ENCODE measurements around the gene NFYC.

The NFYC gene

DNA sequence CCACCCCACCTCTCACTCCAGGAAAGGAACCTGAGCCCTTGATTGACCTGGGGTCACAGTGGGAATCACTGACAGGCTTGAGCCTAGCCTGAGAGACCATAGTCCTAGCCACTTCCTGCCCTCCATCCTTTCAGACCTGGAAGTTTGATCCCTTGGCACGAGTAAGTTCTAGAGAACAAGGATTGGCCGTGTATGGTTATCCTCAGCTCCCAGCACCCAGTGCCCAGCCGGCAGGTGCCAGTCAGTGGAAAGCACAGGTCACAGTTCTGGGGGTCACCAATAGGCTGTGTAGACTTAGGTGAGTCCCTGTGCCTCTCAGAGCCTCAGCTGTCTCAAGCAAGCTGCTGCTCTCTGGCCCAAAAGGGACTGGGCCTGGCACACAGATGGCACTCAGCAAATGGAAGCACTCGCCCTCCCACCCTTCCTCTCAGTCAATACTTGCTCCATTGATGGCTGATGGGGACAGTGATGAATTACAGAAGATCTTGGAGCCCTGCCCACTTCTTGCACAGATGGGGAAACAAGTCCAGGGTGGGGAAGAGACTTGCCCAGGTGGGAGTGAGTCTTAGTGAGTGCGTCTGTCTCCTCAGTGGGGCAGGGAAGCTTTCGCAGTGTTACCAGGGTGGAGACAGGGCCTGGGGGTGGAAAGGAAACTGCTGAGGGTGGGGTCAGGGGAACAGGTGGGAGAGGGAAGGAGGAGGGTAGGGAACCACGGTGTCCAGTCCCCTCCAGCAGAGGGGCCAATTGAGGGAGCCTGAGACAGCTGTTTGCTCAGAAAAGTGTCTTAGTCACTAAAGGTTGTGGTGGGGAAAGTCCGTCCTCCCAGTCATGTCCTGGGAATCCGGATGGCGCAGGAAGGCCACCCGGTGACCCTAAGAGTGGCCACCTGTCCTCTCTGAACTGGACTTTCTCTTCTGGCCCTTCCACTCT is 89.4 kb downstream of the NFYC start:
- ChIA-PET CTCF (interaction anchor here (0.8 to 2.2 kb wide), 5 partner anchors 9 to 168 kb away, joined by 3 to 10 read pairs (median 3); no protein-coding TSS in a partner anchor), POLR2A (no interaction called here)
- no peak for DNase-seq (ENCODE audit: extremely low spot score)
- TF ChIP-seq, protein P1, sequence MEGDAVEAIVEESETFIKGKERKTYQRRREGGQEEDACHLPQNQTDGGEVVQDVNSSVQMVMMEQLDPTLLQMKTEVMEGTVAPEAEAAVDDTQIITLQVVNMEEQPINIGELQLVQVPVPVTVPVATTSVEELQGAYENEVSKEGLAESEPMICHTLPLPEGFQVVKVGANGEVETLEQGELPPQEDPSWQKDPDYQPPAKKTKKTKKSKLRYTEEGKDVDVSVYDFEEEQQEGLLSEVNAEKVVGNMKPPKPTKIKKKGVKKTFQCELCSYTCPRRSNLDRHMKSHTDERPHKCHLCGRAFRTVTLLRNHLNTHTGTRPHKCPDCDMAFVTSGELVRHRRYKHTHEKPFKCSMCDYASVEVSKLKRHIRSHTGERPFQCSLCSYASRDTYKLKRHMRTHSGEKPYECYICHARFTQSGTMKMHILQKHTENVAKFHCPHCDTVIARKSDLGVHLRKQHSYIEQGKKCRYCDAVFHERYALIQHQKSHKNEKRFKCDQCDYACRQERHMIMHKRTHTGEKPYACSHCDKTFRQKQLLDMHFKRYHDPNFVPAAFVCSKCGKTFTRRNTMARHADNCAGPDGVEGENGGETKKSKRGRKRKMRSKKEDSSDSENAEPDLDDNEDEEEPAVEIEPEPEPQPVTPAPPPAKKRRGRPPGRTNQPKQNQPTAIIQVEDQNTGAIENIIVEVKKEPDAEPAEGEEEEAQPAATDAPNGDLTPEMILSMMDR (IDR thresholded peaks at IDR 0.05; ENCODE audit: control extremely low read depth, extremely low read depth, low read depth, missing control alignments), result no peak

DNA sequence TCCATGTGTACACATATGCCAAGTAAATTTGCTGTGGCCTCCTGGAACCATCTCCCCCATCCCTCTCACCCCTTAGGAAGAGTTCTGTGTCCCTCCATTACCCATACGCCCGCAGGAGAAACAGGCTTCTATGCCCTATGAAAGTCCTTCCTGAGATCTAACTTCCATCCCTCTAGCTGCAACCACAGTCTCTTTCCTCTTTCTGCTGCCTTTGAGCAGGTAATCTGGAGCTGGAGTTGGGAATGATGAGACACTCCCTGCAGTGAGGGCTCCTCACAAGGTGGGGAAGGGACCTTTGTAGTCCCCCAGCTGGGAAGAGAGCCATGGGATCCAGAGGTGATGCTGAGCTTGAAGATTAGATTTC is 90.1 kb downstream of the NFYC start:
- CTCF ChIA-PET, result interaction anchor here (1.4 to 2.2 kb wide), 4 partner anchors 8 to 14 kb away, joined by 3 to 19 read pairs (median 6); no protein-coding TSS in a partner anchor
- POLR2A ChIA-PET, result no interaction called here
- TF ChIP-seq, protein P1 (IDR thresholded peaks at IDR 0.05; ENCODE audit: control extremely low read depth, extremely low read depth, low read depth, missing control alignments), result no peak
- no peak for DNase-seq (ENCODE audit: extremely low spot score)

DNA sequence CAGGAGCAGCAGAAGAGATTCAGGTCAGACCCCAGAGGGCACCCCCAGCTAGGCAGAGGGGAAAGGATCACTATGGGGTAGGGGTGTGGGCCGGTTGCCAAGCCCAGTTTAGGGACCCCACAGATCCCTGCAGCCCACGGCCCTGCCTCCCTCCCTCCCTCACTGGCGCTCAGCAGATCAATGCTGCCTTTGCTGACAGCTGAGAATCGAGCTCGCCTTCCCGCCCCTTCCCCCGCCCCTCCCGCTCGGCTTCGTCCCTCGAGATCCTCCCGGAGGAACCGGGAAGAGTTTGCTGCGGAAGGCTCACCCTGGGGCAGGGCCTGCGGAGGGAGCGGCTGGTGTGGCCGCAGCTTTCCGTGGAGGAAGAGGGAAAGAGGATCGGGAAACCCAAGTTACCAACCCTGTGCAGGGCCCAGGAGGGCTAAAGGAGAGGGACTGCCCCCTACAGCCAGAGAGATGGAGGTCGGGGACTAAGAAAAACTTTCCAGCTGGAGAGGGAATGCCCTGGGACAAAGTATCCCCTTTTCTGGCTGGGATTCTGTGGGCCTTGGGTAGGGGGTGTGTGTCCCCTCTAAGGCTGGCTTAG is 91.0 kb downstream of the NFYC start:
- ChIA-PET CTCF (interaction anchor here (0.9 to 2.2 kb wide), 6 partner anchors 8 to 170 kb away, joined by 3 to 19 read pairs (median 6); no protein-coding TSS in a partner anchor), POLR2A (no interaction called here)
- TF ChIP-seq, protein P1 (IDR thresholded peaks at IDR 0.05; ENCODE audit: control extremely low read depth, extremely low read depth, low read depth, missing control alignments), result no peak
- no peak for DNase-seq (ENCODE audit: extremely low spot score)

DNA sequence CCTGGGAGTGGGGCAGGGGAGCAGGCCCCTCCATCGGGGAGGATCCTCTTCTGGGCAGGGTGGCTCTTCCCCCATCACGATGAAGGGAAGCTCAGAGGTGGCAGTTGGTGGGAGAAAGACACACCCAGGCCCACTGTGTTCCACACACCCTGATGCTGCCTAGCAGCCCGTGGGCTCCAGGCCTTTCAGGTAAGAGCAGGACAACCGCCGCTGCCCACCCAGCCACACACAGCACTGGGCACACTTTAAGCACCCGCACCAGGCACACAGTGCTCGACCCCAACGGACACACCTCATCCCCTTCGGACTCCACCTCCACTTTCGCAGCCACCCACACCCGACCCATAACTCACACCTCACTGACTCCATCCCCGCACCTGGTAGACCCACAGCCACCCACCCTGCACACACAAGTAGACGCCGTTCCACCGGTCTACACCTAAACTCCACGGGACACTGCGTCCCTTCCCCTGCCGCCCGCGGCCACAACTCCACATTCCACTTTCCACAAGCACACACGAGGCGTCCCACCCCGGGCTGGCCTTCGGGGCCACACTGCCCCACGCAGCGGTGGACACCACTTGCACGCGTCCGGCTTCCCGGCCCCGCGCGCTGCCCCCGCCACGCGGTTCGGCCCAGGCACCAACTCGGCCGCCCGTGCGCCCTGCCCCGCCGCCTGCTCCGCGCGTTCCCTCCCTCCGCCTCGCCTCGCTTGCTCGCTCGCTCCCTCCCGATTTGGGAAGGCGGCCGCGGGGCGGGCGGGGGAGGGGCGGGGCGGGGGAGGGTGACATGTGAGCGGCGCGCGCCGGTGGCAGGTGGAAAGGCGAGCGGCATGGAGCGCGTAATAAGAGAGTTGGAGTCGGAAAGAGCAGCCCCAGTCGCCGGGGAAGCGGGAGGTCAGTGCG is 91.7 kb downstream of the NFYC start, which contains the start of gene KCNQ4:
Gene KCNQ4 (plus strand): TSS at position 787 of the 905 bp plus-strand sequence. CDS start 307 bp downstream, outside the sequence.
- ChIA-PET CTCF (interaction anchor here (0.9 to 2.2 kb wide), 5 partner anchors 9 to 169 kb away, joined by 3 to 19 read pairs (median 7); no protein-coding TSS in a partner anchor), POLR2A (no interaction called here)
- TF ChIP-seq, protein P1 (IDR thresholded peaks at IDR 0.05; ENCODE audit: control extremely low read depth, extremely low read depth, low read depth, missing control alignments), result no peak
- DNase-seq (ENCODE audit: extremely low spot score), result no peak

DNA sequence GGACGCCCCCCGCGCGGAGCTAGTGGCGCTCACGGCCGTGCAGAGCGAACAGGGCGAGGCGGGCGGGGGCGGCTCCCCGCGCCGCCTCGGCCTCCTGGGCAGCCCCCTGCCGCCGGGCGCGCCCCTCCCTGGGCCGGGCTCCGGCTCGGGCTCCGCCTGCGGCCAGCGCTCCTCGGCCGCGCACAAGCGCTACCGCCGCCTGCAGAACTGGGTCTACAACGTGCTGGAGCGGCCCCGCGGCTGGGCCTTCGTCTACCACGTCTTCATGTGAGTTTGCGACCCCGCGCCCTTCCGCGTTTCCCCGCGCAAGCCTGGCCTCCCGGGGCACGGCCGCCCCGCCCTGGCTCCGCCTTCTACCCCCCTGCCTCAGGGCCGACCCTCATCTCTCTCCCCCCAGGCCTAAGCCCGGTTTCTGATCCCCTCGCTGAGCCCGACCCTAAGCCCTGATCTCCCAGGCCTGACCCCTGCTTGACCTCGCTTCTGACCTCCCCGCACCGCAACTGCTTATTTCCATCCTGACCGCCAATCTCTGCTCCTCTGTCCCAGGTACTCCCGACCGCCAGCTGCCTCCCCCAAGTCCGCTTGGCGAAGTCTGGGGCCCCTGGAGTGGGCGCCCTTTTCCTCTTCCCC is 92.8 kb downstream of the NFYC start:
- ChIA-PET CTCF (interaction anchor here (7.9 kb wide), 1 partner anchor 10 kb away, joined by 77 read pairs; no protein-coding TSS in a partner anchor), POLR2A (no interaction called here)
- DNase-seq (ENCODE audit: extremely low spot score), result no peak
- TF ChIP-seq, protein P1 (IDR thresholded peaks at IDR 0.05; ENCODE audit: control extremely low read depth, extremely low read depth, low read depth, missing control alignments), result no peak

Measured in GM10248 (cell line).